NCI-H1417 (cell line): Measurements from ENCODE around the gene ZFR.
A peak's percentile ranks its signal among the peaks of the same experiment; 100 is the strongest.
"Not testable (repeated sequence)": the region's sequence is repeated elsewhere in the genome, so short reads cannot be mapped to it uniquely, and the experiment has no call there.

Source experiments
- DNase-seq, 3 experiments: peaks; one replicate each; lab custom pipeline; 2025; lab: John Stamatoyannopoulos, UW

Gene ZFR

GRCh38 chr5:32450952-32451351, 6.4 kb upstream of the ZFR start:
- peak in 1 of 3 experiments; percentile 7 for DNase-seq

- no peak for DNase-seq
These were observed 4.7 kb upstream of the ZFR start for GRCh38 chr5:32449262-32449661.

DNA sequence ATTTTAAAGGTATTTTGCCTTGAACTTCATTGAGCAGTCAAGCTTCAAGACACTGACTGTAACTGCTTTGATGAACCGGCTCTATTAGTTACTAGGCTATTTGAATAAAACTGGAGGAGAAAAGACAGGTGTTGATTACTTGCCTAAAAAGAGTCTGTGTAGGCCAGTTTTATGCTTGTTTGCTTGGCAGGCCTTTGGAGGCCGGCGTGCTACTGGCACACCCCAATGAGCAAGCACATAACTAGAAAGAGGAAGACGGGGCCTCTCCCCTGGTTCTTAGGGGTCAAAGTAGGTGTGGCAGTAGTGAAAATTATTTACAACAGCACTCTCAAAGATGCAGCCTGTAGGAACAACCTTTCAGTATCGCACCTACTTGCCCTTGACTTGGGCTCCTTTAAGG, 2.1 kb upstream of the ZFR start:
- DNase-seq, result no peak

DNA sequence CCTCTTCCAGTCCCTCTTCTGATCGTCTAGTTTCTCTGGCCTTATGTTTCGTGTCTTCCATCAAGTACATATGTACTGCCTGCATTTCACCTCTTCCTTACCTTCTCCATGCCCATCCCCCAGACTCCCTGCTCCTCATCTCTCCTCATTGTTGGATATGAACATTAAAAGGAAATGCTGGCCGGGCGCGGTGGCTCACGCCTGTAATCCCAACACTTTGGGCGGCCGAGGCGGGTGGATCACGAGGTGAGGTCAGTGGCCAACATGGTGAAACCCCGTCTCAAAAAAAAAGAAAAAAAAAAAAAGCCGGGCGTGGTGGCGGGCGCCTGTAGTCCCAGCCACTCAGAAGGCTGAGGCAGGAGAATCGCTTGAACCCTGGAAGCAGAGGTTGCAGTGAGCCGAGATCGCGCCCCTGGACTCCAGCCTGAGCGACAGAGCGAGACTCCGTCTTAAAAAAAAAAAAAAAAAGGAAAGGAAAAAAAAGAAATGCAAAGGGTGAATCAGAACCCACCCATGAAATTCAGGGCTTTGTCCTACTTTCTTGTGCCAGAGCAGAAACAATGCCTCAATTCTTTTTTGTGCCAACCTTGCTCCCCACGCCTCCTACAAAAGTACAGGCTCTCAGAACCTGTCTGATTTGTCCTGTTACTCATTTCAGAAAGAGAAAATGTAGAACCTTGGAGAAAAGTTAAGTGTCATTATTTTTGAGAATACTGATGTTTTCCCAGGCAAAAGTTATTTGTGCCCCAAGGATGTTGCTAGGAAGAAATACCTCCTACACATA, 1.5 kb upstream of the ZFR start:
- no peak for DNase-seq

DNA sequence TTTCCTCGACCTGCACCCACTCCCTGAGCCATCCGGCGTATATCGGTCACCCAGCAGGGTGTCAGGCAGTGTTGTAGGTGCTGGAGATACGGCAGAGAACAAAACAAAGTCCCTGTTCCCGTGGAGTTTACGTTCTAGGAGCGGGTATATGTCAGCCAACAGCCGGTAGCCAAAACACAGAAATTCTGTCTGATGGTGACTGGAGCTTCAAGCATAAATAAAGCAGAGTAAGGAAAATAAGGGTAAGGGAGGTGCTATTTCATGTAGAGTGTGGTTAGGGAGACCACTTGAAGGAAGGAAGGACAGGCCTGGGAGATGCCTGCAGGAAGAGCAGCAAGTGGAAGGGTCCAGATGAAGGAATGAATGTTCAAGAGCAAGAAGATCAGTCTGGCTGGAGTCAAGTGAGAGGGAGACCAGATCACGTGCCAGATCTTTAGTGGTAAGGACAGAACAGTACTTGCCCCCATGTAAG, 783 bp upstream of the ZFR start:
- DNase-seq, result peak in 1 of 3 experiments; percentile 77

DNA sequence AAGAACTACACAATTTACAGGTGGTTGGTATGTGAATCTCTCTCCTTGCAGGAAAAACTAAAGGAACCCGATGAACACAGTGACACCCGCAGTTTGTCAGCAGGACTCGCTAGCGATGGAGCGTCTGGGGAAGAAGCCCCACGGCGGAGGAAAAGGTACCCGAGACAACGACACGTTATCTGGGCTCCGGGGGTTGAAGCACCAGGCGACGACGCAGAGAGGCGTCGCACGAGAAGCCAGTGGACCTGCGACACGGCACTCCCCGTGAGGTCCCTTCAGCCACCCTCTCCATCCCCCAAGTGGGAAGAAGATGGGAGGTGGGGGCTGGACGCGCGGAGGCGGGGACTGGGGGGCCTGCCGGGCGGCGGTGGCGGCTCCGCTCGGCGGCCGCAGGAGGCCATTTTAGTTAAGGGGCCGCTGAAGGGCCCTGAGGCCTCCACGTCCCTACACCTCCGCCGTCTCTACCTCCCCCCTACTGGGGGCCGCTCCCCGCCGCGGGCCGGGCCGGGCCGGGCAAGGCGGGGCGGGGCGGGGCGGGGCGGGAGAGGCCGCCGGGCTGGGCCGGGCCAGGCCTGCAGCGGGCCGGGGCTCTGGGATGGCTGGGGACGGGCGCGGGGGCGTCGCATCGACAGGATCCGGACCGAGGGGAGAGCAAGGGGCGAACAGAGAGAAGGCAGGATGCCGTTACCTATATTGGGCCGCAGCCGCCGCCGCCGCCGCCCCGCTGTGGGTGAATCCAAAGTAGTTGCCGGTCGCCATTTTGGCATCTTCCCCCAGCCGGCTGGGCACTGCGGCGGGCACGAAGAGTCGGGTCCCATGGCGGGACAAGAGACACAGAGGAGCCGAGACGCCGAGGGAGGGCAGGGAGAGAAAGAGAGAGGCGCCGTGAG, 754 bp downstream of the ZFR start:
- DNase-seq, result peak; percentile 62 to 73 (median 70)

DNA sequence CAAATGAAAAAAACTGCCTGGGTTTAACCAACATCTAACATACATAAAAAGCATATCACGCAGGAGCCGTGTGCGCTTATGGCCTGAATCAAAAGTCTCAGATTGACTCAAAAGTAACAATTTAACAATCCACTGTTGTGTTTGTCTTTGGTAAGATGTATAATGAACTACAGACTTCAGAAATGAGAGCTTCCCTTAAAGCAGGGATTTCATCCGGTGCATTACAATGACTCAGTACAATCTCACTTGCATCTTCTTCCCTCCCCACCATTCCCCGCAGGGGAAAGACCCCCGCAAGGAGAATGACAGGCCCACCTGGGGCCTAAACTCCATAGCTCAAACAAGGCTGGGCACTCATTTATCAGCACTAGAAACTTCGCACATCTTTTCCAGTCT, 1.4 kb downstream of the ZFR start:
- no peak for DNase-seq

DNA sequence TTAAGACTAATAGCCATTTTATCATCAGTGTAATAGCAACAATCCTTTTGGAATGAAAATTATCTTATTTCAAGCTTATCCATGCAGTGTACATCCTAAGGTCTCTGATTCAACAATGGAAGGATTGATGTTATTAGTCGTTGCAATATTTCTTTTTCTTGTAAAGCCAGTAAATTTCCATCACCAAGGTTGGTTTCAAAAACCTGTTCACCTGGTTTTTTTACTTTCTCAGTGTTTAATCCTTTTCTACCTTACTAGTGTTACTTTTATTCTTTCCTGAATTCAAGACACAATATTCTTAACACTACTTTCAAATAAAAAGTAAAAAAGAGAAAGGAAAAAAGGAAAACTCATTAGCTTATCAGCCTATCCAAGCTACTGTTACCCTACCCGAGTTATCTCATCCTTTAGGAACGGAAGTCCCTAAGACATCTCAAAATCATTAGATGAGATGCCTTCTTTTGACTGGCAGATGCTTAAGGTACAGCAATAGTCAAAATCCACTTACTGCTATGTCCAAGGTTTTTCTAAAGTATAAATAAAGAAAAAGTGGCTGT, 5.4 kb downstream of the ZFR start:
- no peak for DNase-seq

DNA sequence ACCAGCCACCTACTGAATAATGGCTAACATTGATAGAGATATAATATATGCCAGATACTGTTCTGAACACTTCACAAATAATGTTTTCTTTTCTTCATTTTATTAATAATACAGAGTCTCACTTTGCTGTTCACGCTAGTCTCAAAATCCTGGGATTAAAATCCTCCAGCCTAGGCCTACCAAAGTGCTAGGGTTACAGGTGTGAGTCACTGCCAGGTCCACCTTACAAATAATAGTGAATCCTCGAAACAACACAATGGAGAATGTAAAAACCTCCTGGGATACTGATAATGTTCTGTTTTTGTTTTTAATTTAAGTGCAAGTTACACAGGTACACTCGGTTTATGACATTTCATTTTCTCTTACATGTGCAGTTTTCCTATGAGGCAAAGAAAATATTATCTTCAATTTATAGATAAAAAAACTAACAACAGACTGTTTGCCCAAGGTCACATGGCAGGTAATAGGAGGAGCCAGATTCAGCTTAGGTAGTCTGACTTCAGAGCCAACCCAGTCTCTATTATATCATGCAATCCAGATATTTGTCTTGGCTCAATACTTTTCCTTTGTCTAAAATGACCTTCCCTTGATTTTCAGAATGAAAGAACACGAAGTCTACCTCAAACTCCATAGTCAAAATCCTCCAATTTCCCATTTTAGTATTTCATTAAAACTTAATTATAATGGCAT, 7.8 kb downstream of the ZFR start:
- DNase-seq, result no peak

GRCh38 chr5:32435383-32435782, 9.2 kb downstream of the ZFR start:
- no peak for DNase-seq

DNA sequence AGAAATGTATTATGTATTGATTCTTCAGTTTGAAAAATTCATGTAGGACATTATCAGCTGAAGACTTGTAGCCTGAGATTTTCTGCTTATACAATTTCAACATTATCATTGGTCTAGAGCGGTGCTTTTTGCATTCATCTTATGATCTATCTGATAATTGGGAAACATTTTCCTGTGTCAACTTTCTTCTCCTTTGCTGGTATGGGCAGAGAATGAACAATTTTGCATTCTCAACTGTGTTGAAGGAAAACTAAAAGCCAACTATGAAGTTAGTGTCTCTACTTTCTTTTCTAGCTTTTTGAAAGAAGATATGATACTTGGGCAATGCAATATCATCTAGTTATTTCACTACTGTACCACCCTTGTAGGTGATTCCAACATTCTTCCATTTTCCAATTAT, 10.3 kb downstream of the ZFR start:
- no peak for DNase-seq

- no peak for DNase-seq
These were observed 11.9 kb downstream of the ZFR start for GRCh38 chr5:32432633-32433032.

GRCh38 chr5:32430825-32431224, 13.7 kb downstream of the ZFR start:
- not testable (repeated sequence) for DNase-seq

- peak in 1 of 3 experiments; percentile 60 for DNase-seq
These were observed 16.1 kb downstream of the ZFR start for GRCh38 chr5:32428426-32428825.

DNA sequence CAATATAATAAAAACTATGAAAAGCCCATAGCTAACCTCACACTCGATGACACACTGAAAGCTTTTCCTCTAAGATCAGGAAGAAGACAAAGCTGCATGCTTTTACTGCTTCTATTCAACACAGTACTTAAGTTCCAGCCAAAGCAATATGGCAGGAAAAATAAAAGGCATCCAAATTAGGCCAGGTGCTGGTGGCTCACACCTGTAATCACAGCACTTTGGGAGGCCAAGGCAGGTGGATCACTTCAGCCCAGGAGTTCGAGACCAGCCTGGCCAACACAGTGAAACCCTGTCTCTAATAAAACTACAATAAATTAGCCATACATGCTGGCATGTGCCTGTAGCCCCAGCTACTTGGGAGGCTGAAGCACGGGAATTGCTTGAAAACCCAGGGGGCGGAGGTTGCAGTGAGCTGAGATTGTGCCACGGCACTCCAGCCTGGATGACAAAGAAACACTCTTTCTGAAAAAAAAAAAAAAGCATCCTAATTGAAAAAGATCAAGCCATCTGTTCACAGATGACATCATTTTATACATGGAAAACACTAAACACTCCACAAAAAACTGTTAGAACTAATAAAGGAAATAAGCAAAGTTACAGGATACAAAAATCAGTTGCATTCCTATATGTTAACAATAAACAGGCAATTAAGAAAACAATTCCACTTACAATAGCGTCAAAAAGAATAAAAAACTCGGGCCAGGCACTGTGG, 17.9 kb downstream of the ZFR start:
- no peak for DNase-seq

DNA sequence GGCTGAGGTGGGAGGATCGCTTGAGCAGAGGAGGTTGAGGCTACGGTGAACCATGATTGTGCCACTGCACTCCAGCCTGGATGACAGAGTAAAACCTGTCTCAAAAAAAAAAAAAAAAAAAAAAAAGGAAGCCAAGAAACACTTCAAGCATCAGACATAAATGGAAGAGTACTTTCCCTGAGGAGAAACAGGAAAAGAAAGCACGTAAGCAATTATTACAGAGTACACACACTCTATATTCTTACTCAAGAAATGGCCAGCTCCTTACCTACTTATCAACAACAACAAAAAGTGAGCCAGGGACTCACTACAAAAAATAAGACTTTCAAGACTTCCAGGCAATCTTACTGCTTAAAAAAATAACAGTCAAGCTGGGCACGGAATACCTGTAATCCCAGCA, 21.8 kb downstream of the ZFR start:
- no peak for DNase-seq

GRCh38 chr5:32421075-32421474, 23.5 kb downstream of the ZFR start:
- DNase-seq, result no peak

GRCh38 chr5:32420506-32420905, 24.0 kb downstream of the ZFR start:
- no peak for DNase-seq

DNA sequence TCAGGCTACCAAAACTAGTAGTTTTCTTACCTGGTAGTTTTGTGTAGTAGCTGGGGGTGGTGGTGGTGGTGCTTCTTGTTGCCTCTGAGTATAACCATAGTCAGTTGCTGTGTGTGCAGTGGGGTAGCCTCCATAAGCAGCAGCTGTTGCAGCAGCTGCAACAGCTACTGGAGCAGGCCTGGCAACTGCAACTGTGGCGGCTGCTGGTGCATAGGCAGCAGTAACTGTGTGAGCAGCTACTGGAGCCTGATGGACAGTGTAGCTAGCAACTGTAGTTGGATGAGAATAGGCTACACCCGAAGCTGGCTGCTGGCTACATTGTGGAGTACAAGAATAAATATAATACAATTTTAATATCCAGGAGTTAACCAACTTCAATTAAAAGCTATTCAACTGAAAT, 24.7 kb downstream of the ZFR start:
- no peak for DNase-seq

DNA sequence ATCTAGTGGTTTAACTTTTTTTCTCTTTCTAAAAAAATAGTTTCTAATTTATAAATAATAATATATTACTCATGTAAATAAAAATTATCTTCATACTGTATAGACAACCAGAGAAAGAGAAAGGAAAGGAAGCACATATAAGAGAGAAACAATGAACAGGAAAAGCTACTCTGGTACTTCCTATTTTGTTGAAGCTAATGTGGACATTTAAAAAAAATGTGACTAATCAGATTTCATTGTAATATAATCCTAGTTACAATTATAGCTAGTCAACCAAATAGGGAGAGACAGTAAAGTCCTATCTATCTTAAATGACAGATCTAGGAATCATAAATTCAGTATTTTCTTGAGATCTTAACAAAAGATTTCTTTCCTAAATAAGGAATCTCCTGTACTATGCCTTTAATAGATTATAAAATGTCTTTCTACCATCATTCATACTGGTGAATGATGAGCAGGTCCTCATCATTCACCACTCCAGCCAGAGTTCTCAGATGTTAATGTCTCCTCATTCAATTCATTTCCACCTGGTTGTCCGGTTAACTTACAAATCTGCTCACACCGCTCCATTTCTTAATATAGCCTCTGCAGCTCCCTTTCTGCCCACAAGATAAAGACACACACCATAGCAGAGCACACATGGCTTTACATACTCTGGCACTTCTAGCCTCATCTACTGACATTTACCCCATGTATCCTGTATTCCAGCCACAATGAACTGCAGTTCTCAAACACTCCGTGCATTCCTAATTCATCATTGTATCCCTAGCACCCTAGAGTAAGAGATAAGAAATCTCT, 30.9 kb downstream of the ZFR start:
- DNase-seq, result no peak

DNA sequence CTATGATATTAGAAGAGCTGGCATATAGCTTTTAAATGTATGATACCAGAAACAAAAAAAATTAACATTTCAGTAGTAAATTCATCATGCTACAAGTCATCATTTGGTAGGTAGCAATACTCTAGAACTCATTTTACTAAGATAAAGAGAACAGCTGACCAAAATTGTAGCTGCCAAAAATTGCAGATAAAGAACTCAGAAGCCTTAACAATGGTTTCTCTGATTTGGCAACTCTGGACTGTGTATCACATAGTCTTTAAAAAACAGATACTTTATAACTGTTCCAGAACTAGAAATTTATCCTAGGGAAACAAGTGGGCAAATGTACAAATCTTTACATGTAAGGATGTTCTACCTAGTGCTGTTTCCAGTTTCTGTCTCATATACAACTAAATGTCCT, 33.9 kb downstream of the ZFR start:
- no peak for DNase-seq
